DND-41 (cell line): ENCODE results near the gene PTPRN2.
A peak's percentile ranks its signal among the peaks of the same experiment; 100 is the strongest.
"Not testable (repeated sequence)": the region's sequence is repeated elsewhere in the genome, so short reads cannot be mapped to it uniquely, and the experiment has no call there.

Experiments used
- ATAC-seq: fragments of 200-7000 bp; cut with Tn5 transposase; 3 replicates; pipeline ENCODE4 v1.9.1; 2021; ENCODE audit warnings: low read depth; ENCODE audit not compliant: insufficient read depth
- DNase-seq: peaks from one replicate; pipeline ENCODE4 v3.0.0-alpha.2; 2020
- H2AFZ ChIP-seq: 2 replicates; pipeline ENCODE4 v1.6.0; 2012; ENCODE audit warnings: low read depth, low read length
- H3K27ac ChIP-seq: 2 replicates; pipeline ENCODE4 v1.5.1; 2012; ENCODE audit warnings: low read length, inconsistent platforms
- H3K27me3 ChIP-seq: fragments of 200-600 bp; sonication (generic); 2 replicates; pipeline ENCODE4 v1.6.0; 2012; ENCODE audit warnings: low read length, mild to moderate bottlenecking, inconsistent platforms; ENCODE audit not compliant: insufficient read depth, poor library complexity
- H3K36me3 ChIP-seq: 2 replicates; pipeline ENCODE4 v1.5.1; 2012; ENCODE audit warnings: low read length, inconsistent platforms; ENCODE audit not compliant: insufficient read depth
- H3K4me1 ChIP-seq: 2 replicates; pipeline ENCODE4 v1.5.1; 2012; ENCODE audit warnings: mild to moderate bottlenecking, low read length; ENCODE audit not compliant: insufficient read depth
- H3K4me2 ChIP-seq: 2 replicates; pipeline ENCODE4 v1.6.0; 2012; ENCODE audit warnings: mild to moderate bottlenecking, moderate library complexity, low read length, inconsistent platforms; ENCODE audit not compliant: insufficient read depth
- H3K4me3 ChIP-seq, 2 experiments: fragments of 200-600 bp in 1 of 2; shearing (Covaris generic) in 1 of 2; 2 replicates each; pipeline ENCODE4 v1.5.1; 2012 to 2016; ENCODE audit warnings: inconsistent platforms in 2 of 2, low read length in 2 of 2, mild to moderate bottlenecking in 2 of 2, low read depth in 1 of 2, moderate library complexity in 1 of 2
- H3K79me2 ChIP-seq: 2 replicates; pipeline ENCODE4 v1.6.0; 2012; ENCODE audit warnings: low read length, inconsistent platforms; ENCODE audit not compliant: insufficient read depth
- H3K9ac ChIP-seq: 2 replicates; pipeline ENCODE4 v1.6.0; 2012; ENCODE audit warnings: low read depth, mild to moderate bottlenecking, inconsistent platforms, low read length, moderate library complexity
- H3K9me3 ChIP-seq: 2 replicates; pipeline ENCODE4 v1.5.1; 2012; ENCODE audit warnings: low read length, moderate library complexity, mild to moderate bottlenecking, inconsistent platforms; ENCODE audit not compliant: insufficient read depth, severe bottlenecking
- H4K20me1 ChIP-seq: 2 replicates; pipeline ENCODE4 v1.6.0; 2012; ENCODE audit warnings: low read length; ENCODE audit not compliant: insufficient read depth
- EZH2 ChIP-seq: IDR thresholded peaks from 3 replicates; pipeline ENCODE4 v1.6.1; 2012; ENCODE audit warnings: borderline replicate concordance, low read depth, mild to moderate bottlenecking, moderate library complexity, low read length, inconsistent platforms; ENCODE audit not compliant: severe bottlenecking
- TF ChIP-seq, protein P1 (sequence below): IDR thresholded peaks from 2 replicates; pipeline ENCODE4 v1.5.1; 2012; ENCODE audit warnings: borderline replicate concordance, low read length, moderate library complexity, mild to moderate bottlenecking; ENCODE audit not compliant: poor library complexity, severe bottlenecking; ENCODE audit errors: extremely low read depth

Gene PTPRN2

DNA sequence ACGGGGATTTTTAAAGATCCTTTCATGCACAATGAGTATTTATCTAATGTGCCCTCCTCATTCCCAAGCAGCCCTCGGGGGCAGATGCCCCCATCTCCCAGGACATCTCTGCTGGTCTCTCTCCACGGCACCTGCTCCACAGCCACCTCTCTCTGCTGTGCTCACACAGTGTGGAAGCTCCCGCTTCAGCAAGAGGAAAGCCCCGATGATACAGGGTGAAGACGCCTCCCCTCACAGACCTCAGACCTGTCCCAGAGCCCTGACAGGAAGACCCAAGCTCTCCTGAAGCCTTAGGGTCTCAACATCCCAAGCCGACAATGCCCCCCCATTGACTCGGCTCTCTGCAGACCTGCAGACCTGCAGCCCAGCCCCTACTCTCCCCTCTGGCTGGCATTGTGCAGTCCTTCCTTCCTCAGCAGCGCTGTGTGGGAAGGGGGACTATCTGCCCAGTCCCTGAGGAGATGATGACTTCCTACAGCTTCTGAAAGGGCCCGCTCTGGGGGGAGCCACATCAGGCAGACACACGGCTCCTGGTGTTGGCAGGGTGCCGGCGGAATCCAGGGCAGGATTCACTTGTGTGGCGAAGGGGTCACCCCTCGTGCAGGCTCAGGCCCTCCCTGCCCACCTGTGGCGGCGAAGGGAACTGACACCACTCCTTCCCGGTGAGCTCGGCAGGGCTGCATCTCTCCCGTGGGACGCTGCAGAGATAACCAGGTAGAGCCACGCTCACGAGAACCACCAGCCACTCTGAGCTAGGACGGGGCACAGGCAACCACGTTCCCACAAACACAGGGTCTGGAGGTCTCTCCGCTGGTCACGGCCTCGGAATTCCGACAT, 61.8 kb downstream of the PTPRN2 start:
- no peak overlapping the region for H3K27ac ChIP-seq
- H3K27me3 ChIP-seq: no peaks in the 10 kb centered on the region
- no peaks in the 10 kb centered on the region for H3K79me2 ChIP-seq
- TF ChIP-seq, protein P1, sequence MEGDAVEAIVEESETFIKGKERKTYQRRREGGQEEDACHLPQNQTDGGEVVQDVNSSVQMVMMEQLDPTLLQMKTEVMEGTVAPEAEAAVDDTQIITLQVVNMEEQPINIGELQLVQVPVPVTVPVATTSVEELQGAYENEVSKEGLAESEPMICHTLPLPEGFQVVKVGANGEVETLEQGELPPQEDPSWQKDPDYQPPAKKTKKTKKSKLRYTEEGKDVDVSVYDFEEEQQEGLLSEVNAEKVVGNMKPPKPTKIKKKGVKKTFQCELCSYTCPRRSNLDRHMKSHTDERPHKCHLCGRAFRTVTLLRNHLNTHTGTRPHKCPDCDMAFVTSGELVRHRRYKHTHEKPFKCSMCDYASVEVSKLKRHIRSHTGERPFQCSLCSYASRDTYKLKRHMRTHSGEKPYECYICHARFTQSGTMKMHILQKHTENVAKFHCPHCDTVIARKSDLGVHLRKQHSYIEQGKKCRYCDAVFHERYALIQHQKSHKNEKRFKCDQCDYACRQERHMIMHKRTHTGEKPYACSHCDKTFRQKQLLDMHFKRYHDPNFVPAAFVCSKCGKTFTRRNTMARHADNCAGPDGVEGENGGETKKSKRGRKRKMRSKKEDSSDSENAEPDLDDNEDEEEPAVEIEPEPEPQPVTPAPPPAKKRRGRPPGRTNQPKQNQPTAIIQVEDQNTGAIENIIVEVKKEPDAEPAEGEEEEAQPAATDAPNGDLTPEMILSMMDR: no peak
- TF ChIP-seq EZH2: no peak
- ATAC-seq (no peak), DNase-seq (no peak)
- H3K4me1 ChIP-seq: no peaks in the 10 kb centered on the region
- H3K36me3 ChIP-seq: no peaks in the 10 kb centered on the region
- H2AFZ ChIP-seq: no peak overlapping the region
- no peaks in the 10 kb centered on the region for H4K20me1 ChIP-seq
- peaks cover 12% of the 10 kb centered on the region for H3K9me3 ChIP-seq
- H3K9ac ChIP-seq: no peak overlapping the region
- H3K4me3 ChIP-seq: no peak overlapping the region
- no peak overlapping the region for H3K4me2 ChIP-seq

DNA sequence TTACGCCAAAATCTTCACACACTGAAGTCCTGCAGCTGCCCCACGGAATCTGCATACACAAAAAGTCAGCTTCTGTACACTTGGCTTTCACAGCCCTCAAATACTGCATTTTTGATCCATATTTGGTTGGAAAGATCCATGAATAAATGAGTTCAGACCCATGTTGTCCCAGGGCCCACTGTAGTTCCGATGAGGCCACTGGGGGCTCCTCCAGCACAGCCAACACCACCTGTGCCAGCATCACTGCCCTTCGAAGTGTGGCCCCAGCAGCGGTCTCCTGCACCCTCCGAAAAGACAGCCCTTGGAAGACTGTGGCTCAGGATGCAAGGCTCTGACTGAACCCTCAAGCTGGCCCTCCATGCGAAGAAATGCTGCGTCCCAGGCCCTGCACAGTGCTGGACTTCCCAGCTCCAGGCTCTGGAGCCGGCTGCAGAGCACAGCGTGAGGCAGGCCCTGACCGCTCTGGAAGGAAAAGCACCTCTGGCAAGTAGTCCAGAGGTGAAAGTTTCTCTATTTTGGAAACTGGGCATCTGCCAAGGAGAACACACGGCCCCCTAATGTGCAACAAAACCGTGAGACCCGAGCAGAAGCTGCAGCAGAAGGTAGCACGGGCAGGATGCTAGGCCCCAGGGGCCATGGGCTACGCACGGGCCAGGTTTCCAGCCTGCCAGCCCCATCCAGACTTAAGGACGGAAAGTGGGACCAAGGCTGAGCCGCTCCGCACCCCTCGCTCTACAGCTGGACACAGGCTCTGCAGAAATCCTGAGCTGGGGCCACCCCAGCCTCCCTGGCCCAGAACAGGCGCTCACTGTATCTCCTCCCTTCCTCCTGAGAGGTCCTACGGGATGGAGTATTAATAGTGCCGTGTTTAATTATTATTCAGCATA, 62.6 kb downstream of the PTPRN2 start:
- H3K4me3 ChIP-seq: no peak overlapping the region
- TF ChIP-seq, protein P1: no peak
- TF ChIP-seq EZH2: no peak
- ATAC-seq (no peak), DNase-seq (no peak)
- H3K27me3 ChIP-seq: no peaks in the 10 kb centered on the region
- H3K36me3 ChIP-seq: no peaks in the 10 kb centered on the region
- H3K9me3 ChIP-seq: peaks cover 12% of the 10 kb centered on the region
- no peaks in the 10 kb centered on the region for H3K4me1 ChIP-seq
- no peaks in the 10 kb centered on the region for H4K20me1 ChIP-seq
- H3K9ac ChIP-seq: no peak overlapping the region
- H3K79me2 ChIP-seq: no peaks in the 10 kb centered on the region
- no peak overlapping the region for H2AFZ ChIP-seq
- H3K27ac ChIP-seq: no peak overlapping the region
- no peak overlapping the region for H3K4me2 ChIP-seq

DNA sequence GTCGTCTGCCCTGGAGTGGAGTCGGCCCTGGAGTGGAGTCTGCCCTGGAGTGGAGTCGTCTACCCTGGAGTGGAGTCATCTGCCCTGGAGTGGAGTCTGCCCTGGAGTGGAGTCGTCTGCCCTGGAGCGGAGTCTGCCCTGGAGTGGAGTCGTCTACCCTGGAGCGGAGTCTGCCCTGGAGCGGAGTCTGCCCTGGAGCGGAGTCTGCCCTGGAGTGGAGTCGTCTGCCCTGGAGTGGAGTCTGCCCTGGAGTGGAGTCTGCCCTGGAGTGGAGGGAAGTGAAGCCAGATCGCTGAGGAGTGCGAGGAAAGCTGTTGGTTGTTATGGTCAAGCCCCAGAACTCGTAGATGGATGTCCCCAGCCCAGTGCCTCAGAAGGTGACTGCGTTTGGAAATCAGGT, 63.3 kb downstream of the PTPRN2 start:
- ATAC-seq, H3K27me3 ChIP-seq, H3K4me1 ChIP-seq, H3K4me3 ChIP-seq, H2AFZ ChIP-seq, H3K36me3 ChIP-seq, H3K79me2 ChIP-seq, H3K27ac ChIP-seq, H4K20me1 ChIP-seq, H3K4me2 ChIP-seq, H3K9ac ChIP-seq: not testable (repeated sequence)
- peak; percentile 12 for DNase-seq
- peaks cover 12% of the 10 kb centered on the region for H3K9me3 ChIP-seq

DNA sequence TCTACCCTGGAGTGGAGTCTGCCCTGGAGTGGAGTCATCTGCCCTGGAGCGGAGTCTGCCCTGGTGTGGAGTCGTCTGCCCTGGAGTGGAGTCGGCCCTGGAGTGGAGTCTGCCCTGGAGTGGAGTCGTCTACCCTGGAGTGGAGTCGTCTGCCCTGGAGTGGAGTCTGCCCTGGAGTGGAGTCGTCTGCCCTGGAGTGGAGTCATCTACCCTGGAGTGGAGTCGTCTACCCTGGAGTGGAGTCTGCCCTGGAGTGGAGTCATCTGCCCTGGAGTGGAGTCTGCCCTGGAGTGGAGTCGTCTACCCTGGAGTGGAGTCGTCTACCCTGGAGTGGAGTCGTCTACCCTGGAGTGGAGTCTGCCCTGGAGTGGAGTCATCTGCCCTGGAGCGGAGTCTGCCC, 63.7 kb downstream of the PTPRN2 start:
- H3K4me2 ChIP-seq, H3K4me1 ChIP-seq: not testable (repeated sequence)

DNA sequence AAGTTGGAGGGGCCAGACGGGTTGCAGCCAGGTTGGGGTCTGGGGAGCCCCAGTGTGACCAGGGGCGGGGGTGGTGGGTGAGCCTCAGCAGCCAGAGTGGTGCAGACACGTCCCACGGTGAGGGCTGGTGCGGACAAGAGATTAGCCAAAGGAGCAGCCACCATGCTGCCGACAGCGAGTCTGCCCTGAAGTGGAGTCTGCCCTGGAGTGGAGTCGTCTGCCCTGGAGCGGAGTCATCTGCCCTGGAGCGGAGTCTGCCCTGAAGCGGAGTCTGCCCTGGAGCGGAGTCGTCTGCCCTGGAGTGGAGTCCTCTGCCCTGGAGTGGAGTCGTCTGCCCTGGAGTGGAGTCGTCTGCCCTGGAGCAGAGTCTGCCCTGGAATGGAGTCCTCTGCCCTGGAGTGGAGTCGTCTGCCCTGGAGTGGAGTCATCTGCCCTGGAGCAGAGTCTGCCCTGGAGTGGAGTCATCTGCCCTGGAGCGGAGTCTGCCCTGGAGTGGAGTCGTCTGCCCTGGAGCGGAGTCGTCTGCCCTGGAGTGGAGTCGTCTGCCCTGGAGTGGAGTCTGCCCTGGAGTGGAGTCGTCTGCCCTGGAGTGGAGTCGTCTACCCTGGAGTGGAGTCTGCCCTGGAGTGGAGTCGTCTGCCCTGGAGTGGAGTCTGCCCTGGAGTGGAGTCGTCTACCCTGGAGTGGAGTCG, 64.3 kb downstream of the PTPRN2 start:
- H3K79me2 ChIP-seq, H3K4me2 ChIP-seq, H3K4me1 ChIP-seq, H2AFZ ChIP-seq, H3K27ac ChIP-seq, H3K27me3 ChIP-seq, H3K4me3 ChIP-seq, H3K9ac ChIP-seq, DNase-seq, ATAC-seq, H4K20me1 ChIP-seq, H3K36me3 ChIP-seq: not testable (repeated sequence)
- H3K9me3 ChIP-seq: peaks cover 12% of the 10 kb centered on the region

More for the DNA sequence above, 63.7 kb downstream of the PTPRN2 start:
- not testable (repeated sequence) for DNase-seq, H3K27ac ChIP-seq, H2AFZ ChIP-seq, H4K20me1 ChIP-seq, H3K9ac ChIP-seq, ATAC-seq, H3K4me3 ChIP-seq, H3K36me3 ChIP-seq, H3K79me2 ChIP-seq, H3K27me3 ChIP-seq
- peaks cover 12% of the 10 kb centered on the region for H3K9me3 ChIP-seq

DNA sequence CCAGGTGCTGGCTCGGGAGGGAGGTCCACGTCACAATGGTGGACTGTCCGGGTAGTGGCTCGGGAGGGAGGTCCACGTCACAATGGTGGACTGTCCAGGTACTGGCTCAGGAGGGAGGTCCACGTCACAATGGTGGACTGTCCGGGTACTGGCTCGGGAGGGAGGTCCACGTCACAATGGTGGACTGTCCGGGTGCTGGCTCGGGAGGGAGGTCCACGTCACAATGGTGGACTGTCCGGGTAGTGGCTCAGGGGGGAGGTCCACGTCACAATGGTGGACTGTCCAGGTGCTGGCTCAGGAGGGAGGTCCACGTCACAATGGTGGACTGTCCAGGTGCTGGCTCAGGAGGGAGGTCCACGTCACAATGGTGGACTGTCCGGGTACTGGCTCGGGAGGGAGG, 65.8 kb downstream of the PTPRN2 start:
- H3K4me2 ChIP-seq, H3K4me1 ChIP-seq, H3K36me3 ChIP-seq, H3K9ac ChIP-seq, ATAC-seq, H2AFZ ChIP-seq, H3K27ac ChIP-seq, DNase-seq, H4K20me1 ChIP-seq, H3K4me3 ChIP-seq, H3K79me2 ChIP-seq, H3K27me3 ChIP-seq: not testable (repeated sequence)
- peaks cover 12% of the 10 kb centered on the region for H3K9me3 ChIP-seq
